Spleen (tissue), 11 donors: ENCODE data around the gene CCDC63. TPM values are rescaled to one million over a fixed set of nuclear protein-coding genes. Genes with fewer than 3 reads are reported as not detected.

ENCODE experiments used
- DNase-seq: peaks from one replicate; pipeline ENCODE4 v3.0.0-alpha.2; 2020
- H3K27ac ChIP-seq, 8 donors: fragments of 200-600 bp; sonication (generic) in 7 of 8; 1 replicate in 4 of 8; 2 replicates in 4 of 8; pipeline versions ENCODE4 v1.5.0 to v1.8.0; 2016 to 2021; ENCODE audit warnings: inconsistent platforms in 4 of 8, mild to moderate bottlenecking in 4 of 8, moderate library complexity in 1 of 8
- H3K27me3 ChIP-seq, 7 donors: fragments of 200-600 bp; sonication (generic) in 6 of 7; replicated peaks in 1 of 7; 1 replicate in 4 of 7; 2 replicates in 3 of 7; pipeline versions ENCODE4 v1.5.0 to v1.8.0; 2016 to 2021; ENCODE audit warnings: inconsistent platforms in 3 of 7, mild to moderate bottlenecking in 1 of 7
- H3K36me3 ChIP-seq, 6 donors: fragments of 200-600 bp; sonication (generic) in 5 of 6; 1 replicate in 4 of 6; 2 replicates in 2 of 6; pipeline versions ENCODE4 v1.5.0 to v1.8.0; 2016 to 2021; ENCODE audit warnings: inconsistent platforms in 2 of 6
- H3K4me1 ChIP-seq, 6 donors: fragments of 200-600 bp; sonication (generic) in 5 of 6; 1 replicate in 3 of 6; 2 replicates in 3 of 6; pipeline versions ENCODE4 v1.5.0 to v1.8.0; 2016 to 2021; ENCODE audit warnings: inconsistent platforms in 3 of 6
- H3K4me3 ChIP-seq, 8 donors: fragments of 200-600 bp; sonication (generic) in 7 of 8; 1 replicate in 4 of 8; 2 replicates in 4 of 8; pipeline versions ENCODE4 v1.5.0 to v1.8.0; 2016 to 2021; ENCODE audit warnings: inconsistent platforms in 4 of 8, mild to moderate bottlenecking in 4 of 8, moderate library complexity in 2 of 8
- H3K9me3 ChIP-seq, 8 donors: fragments of 200-600 bp; sonication (generic) in 7 of 8; 1 replicate in 4 of 8; 2 replicates in 4 of 8; pipeline versions ENCODE4 v1.5.0 to v1.8.0; 2016 to 2021; ENCODE audit warnings: inconsistent platforms in 4 of 8
- POLR2A ChIP-seq, 3 donors: fragments of 450-650 bp; IDR thresholded peaks; one replicate each; pipeline ENCODE4 v1.5.1; 2017; ENCODE audit warnings: antibody characterized with exemption in 3 of 3, mild to moderate bottlenecking in 1 of 3
- POLR2AphosphoS5 ChIP-seq, 3 donors: sonication (generic); formaldehyde crosslinking; IDR thresholded peaks; one replicate each; pipeline ENCODE4 v1.5.1; 2017; ENCODE audit warnings: antibody characterized with exemption in 3 of 3
- WGBS, 5 donors: extraction: QIAGEN DNeasy Blood & Tissue Kit in 3 of 5; methylation state at CpG; one replicate each; pipeline versions ENCODE4 v1.1.5 to v1.1.7; 2013 to 2018; 5-methylcytosine and 5-hydroxymethylcytosine counted together
- intact Hi-C: fragments of 100-400 bp; cut with DNase I; formaldehyde crosslinking; loops from one replicate; pipeline ENCODE4 v1.15.0; 2023; ENCODE audit warnings: low total_unique reads
- polyA plus RNA-seq, 3 donors: library from polyadenylated mRNA; stranded (reverse); fragments of 200-250 nt; gene quantifications; one replicate each; pipeline ENCODE4 v1.2.1, GENCODE V29; 2013
- total RNA-seq, 7 donors: library from RNA; depleted of rRNA in 3 of 7; stranded (reverse); fragments of >200 nt in 3 of 7; fragmentation: NEBNext Ultra II Directional in 4 of 7; extraction: Animal tissue kit (Norgen Biotek cat#: 25700) in 4 of 7; gene quantifications; one replicate each; pipeline versions ENCODE4 v1.1.0 to v1.2.1, GENCODE V29; 2016 to 2021
- TF ChIP-seq, protein P1 (sequence below), 11 experiments: fragments of 200-600 bp in 7 of 11; fragments of 450-650 bp in 4 of 11; sonication (generic) in 4 of 11; IDR thresholded peaks in 8 of 11; conservative IDR thresholded peaks in 3 of 11; 1 replicate in 7 of 11; 2 replicates in 4 of 11; pipeline versions ENCODE4 v1.4.0 to v1.8.0; 2016 to 2021; ENCODE audit warnings: antibody characterized with exemption in 11 of 11, inconsistent platforms in 4 of 11, mild to moderate bottlenecking in 1 of 11
- donor health status: healthy with polysubstance abuse.
- donor health status: DM: no; HTN: no; CAD: no; lungs with moderate emphysema.
- donor health status: DM: no; HTN: no; CAD: no.
- donor health status: Bipolar disorder and iron deficiency.
- donor health status: healthy.
- donor health status: DM: no; HTN: no; CAD: no.
- donor health status: DM: yes; HTN: yes; CAD: no.

Gene CCDC63
- total and polyA plus RNA-seq, 10 donors = not detected

DNA sequence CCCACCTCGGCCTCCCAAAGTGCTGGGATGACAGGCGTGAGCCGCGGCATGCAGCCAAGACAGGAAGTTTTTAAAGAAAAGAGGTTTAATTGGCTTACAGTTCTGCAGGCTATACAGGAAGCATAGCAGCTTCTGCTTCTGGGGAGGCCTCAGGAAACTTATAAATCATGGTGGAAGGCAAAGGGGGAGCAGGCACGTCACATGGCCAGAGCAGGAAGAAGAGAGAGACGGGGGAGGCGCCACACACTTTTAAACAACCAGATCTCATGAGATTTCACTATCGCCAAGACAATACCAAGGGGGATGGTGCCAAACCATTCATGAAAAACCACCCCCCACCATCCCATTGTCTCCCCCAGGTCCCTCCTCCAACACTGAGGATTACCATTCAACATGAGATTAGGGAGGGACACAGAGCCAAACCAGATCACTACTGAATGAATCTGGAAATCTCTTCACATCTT is 14.1 kb downstream of the CCDC63 start:
- no peak for DNase-seq
- Histone ChIP-seq H3K36me3 (no peaks in the 10 kb centered on the region), H3K4me3 (no peak overlapping the region), H3K9me3 (no peaks in the 10 kb centered on the region), H3K27ac (peak overlapping the region in 1 of 8 donors; percentile 12), H3K27me3 (no peaks in the 10 kb centered on the region), H3K4me1 (no peaks in the 10 kb centered on the region)
- intact Hi-C loops = no loop called here
- no peak for TF ChIP-seq POLR2A (IDR thresholded peaks at IDR 0.05)
- TF ChIP-seq POLR2AphosphoS5 (IDR thresholded peaks at IDR 0.05) = no peak
- TF ChIP-seq, protein P1, sequence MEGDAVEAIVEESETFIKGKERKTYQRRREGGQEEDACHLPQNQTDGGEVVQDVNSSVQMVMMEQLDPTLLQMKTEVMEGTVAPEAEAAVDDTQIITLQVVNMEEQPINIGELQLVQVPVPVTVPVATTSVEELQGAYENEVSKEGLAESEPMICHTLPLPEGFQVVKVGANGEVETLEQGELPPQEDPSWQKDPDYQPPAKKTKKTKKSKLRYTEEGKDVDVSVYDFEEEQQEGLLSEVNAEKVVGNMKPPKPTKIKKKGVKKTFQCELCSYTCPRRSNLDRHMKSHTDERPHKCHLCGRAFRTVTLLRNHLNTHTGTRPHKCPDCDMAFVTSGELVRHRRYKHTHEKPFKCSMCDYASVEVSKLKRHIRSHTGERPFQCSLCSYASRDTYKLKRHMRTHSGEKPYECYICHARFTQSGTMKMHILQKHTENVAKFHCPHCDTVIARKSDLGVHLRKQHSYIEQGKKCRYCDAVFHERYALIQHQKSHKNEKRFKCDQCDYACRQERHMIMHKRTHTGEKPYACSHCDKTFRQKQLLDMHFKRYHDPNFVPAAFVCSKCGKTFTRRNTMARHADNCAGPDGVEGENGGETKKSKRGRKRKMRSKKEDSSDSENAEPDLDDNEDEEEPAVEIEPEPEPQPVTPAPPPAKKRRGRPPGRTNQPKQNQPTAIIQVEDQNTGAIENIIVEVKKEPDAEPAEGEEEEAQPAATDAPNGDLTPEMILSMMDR (IDR thresholded peaks at IDR 0.05 in 8 of 11, conservative IDR thresholded peaks at IDR 0.05 in 3 of 11) = no peak
- WGBS, 5 donors = 4 to 13% (median 11%) methylated on average over 7 to 8 of the region's 8 CpGs

DNA sequence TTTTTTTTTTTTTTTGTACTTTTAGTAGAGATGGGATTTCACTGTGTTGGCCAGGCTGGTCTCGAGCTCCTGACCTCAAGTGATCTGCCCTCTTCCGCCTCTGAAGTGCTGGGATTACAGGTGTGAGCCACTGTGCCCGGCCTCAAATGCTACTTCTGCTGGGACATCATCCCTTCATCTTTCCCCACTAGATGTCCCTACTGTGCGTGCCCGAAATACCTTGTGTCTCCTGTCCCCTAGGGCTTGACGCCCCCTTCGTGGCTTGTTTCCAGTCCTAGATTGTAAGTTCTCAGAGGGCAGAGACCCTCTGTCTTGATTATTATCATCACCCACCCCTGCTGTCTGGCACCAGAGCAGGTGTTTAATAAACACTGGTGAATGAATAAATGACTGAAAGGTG is 14.9 kb downstream of the CCDC63 start:
- H3K4me1 ChIP-seq = no peaks in the 10 kb centered on the region

DNA sequence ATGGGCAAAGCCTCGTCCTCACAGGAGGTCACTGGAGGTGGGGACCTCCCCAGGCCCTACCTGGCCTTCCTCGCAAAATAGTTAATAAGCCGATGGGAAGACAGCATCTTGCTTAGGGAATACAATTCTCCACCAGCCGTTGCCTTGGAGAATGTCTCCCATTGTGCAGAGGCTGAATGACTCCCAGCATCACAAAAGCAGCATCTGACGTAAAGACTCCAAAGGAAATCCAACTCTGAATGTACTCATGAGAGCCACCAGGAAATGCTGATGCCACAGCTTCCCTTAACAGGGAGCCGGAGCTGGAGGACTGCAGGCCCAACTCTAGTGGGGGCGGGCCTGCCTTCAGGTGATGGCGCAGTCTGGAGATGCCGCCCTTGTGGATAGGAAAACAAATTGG is 15.5 kb downstream of the CCDC63 start:
- 81 to 87% (median 85%) methylated on average over 9 of the region's 9 CpGs for WGBS, 5 donors
- DNase-seq = no peak
- Histone ChIP-seq H3K9me3 (no peaks in the 10 kb centered on the region), H3K27me3 (no peaks in the 10 kb centered on the region), H3K4me3 (no peak overlapping the region), H3K36me3 (no peaks in the 10 kb centered on the region), H3K4me1 (no peaks in the 10 kb centered on the region), H3K27ac (no peak overlapping the region)
- intact Hi-C loops = no loop called here
- no peak for TF ChIP-seq POLR2A (IDR thresholded peaks at IDR 0.05)
- TF ChIP-seq, protein P1 (IDR thresholded peaks at IDR 0.05 in 8 of 11, conservative IDR thresholded peaks at IDR 0.05 in 3 of 11) = no peak
- TF ChIP-seq POLR2AphosphoS5 (IDR thresholded peaks at IDR 0.05) = no peak

More for the DNA sequence above, 14.9 kb downstream of the CCDC63 start:
- intact Hi-C loops = no loop called here
- Histone ChIP-seq H3K27me3 (no peaks in the 10 kb centered on the region), H3K36me3 (no peaks in the 10 kb centered on the region), H3K9me3 (no peaks in the 10 kb centered on the region), H3K27ac (no peak overlapping the region), H3K4me3 (no peak overlapping the region)
- WGBS, 5 donors = 79 to 94% (median 92%) methylated on average over 7 of the region's 7 CpGs
- TF ChIP-seq, protein P1 (IDR thresholded peaks at IDR 0.05 in 8 of 11, conservative IDR thresholded peaks at IDR 0.05 in 3 of 11) = no peak
- no peak for TF ChIP-seq POLR2A (IDR thresholded peaks at IDR 0.05)
- TF ChIP-seq POLR2AphosphoS5 (IDR thresholded peaks at IDR 0.05) = no peak
- DNase-seq = no peak

DNA sequence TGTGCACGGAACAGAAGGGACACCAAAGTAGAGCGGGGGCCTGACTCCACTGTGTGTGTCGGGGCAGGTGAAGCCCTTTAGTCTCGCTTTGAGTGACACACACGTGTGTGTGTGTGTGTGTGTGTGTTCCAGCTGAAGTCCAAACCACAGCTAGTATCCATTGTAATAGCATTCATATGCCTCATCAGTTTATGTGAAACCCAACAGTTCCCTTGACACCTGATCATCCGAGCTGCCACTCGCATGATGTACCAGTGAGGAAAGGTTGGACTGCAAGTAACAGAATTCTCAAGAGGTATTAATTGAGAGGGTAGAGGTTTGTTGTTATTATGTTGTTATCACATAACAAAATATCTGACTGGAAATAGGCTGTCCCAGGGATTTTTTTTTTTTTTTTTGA is 16.4 kb downstream of the CCDC63 start:
- no peak for TF ChIP-seq POLR2A (IDR thresholded peaks at IDR 0.05)
- Histone ChIP-seq H3K9me3 (no peaks in the 10 kb centered on the region), H3K27me3 (no peaks in the 10 kb centered on the region), H3K4me1 (no peaks in the 10 kb centered on the region), H3K27ac (no peak overlapping the region), H3K4me3 (no peak overlapping the region), H3K36me3 (no peaks in the 10 kb centered on the region)
- intact Hi-C loops = no loop called here
- no peak for DNase-seq
- 74 to 100% (median 85%) methylated on average over 7 of the region's 7 CpGs for WGBS, 5 donors

DNA sequence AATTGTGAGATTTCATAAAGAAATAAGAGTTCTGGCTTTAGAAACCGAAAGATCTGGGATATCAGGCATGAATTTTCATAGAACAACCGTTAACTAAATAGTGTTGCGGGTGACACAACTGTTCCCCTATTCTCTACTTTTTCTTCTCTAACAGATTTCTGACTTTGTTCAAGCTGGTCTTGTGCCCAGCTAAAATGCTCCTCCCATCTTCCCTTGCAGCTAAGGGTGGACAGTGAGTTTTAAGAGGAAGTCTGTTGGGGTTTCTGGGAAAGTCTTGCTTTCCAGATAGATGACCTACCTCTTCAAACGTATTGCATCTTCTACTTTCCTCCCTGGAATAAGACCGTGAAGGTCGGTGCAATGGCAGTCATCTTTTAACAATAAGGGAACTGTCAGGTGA is 18.7 kb downstream of the CCDC63 start:
- H3K27ac ChIP-seq = no peak overlapping the region
- no peaks in the 10 kb centered on the region for H3K9me3 ChIP-seq
- H3K4me3 ChIP-seq = no peak overlapping the region
- no peaks in the 10 kb centered on the region for H3K27me3 ChIP-seq
- 79 to 88% (median 83%) methylated on average over 6 of the region's 6 CpGs for whole genome bisulfite sequencing, 5 donors
- intact Hi-C loops = no loop called here
- TF ChIP-seq, protein P1 (IDR thresholded peaks at IDR 0.05 in 8 of 11, conservative IDR thresholded peaks at IDR 0.05 in 3 of 11) = no peak
- TF ChIP-seq POLR2AphosphoS5 (IDR thresholded peaks at IDR 0.05) (no peak), POLR2A (IDR thresholded peaks at IDR 0.05) (no peak)
- peaks cover 0 to 8% (median 0%) of the 10 kb centered on the region in 6 donors for H3K4me1 ChIP-seq
- no peaks in the 10 kb centered on the region for H3K36me3 ChIP-seq
- no peak for DNase-seq
